Pancreas (tissue), 10 donors: ENCODE data around the gene EVI2B. TPM values are rescaled to one million over a fixed set of nuclear protein-coding genes. Genes with fewer than 3 reads are reported as not detected.

Experiments
- ATAC-seq, 4 donors: fragments of 200-7000 bp; cut with Tn5 transposase; one replicate each; pipeline versions ENCODE4 v1.8.0 to v1.9.1; 2020; ENCODE audit warnings: mild to moderate bottlenecking in 4 of 4, moderate library complexity in 4 of 4
- DNase-seq, 6 donors: peaks; one replicate each; pipeline ENCODE4 v3.0.0-alpha.2; 2020
- FAIRE-seq: peaks from 2 replicates; lab custom pipeline; 2012; peaks lifted over from hg19 to GRCh38; lab: Jason Lieb, UNC
- H3K27ac ChIP-seq, 4 donors: fragments of 200-600 bp; sonication (generic); 1 replicate in 3 of 4; 2 replicates in 1 of 4; pipeline versions ENCODE4 v1.5.0 to v1.8.0; 2020
- H3K27me3 ChIP-seq, 4 donors: fragments of 200-600 bp; one replicate each; pipeline ENCODE4 v1.8.0; 2021
- H3K36me3 ChIP-seq, 3 donors: fragments of 200-600 bp; sonication (generic) in 1 of 3; one replicate each; pipeline versions ENCODE4 v1.5.0 to v1.8.0; 2020 to 2021
- H3K4me1 ChIP-seq, 3 donors: fragments of 200-600 bp; one replicate each; pipeline ENCODE4 v1.8.0; 2021
- H3K4me3 ChIP-seq, 4 donors: fragments of 200-600 bp; sonication (generic) in 2 of 4; one replicate each; pipeline versions ENCODE4 v1.5.0 to v1.8.0; 2020 to 2021
- H3K9me3 ChIP-seq, 4 donors: fragments of 200-600 bp; one replicate each; pipeline ENCODE4 v1.8.0; 2021
- CTCF ChIP-seq, 4 donors: fragments of 200-600 bp; sonication (generic) in 3 of 4; IDR thresholded peaks; one replicate each; pipeline versions ENCODE4 v1.5.0 to v1.8.0; 2021; ENCODE audit warnings: antibody characterized with exemption in 4 of 4
- WGBS, 2 donors: extraction: QIAGEN DNeasy Blood & Tissue Kit; methylation state at CpG; one replicate each; pipeline ENCODE4 v1.1.7; 2013; 5-methylcytosine and 5-hydroxymethylcytosine counted together
- intact Hi-C, 3 donors: fragments of 100-400 bp; cut with DNase I; formaldehyde crosslinking; loops; one replicate each; pipeline versions ENCODE4 v1.11.1 to v1.14.2; 2022
- polyA plus RNA-seq, 2 donors: library from polyadenylated mRNA; stranded (reverse); fragments of 200-250 nt; gene quantifications; one replicate each; pipeline ENCODE4 v1.2.3, GENCODE V29; 2013
- total RNA-seq, 6 donors: library from RNA; stranded (reverse); fragmentation: NEBNext Ultra II Directional in 4 of 6; extraction: Animal tissue kit (Norgen Biotek cat#: 25700) in 4 of 6; gene quantifications; one replicate each; pipeline versions ENCODE4 v1.2.1 to v1.2.4, GENCODE V29; 2021 to 2023
- donor health status: healthy with polysubstance abuse.
- donor health status: DM: no; HTN: no; CAD: no; lungs with moderate emphysema.
- donor health status: DM: no; HTN: no; CAD: no.
- donor health status: control.
- donor health status: control.
- donor health status: Bipolar disorder and iron deficiency.
- donor health status: DM: yes; HTN: yes; CAD: no.
- donor health status: DM: no; HTN: no; CAD: no.
- donor health status: DM: no; HTN: no; CAD: no.
- donor health status: DM: yes; HTN: yes; CAD: no.

EVI2B gene
- total and polyA plus RNA-seq, 8 donors = 0.12 to 10.7 (median 0.94) TPM

GRCh38 chr17:31261601-31262000 is 52.3 kb downstream of the EVI2B start:
- no peak for FAIRE-seq
- intact Hi-C loops = no loop called here
- no peaks in the 10 kb centered on the region for H3K4me1 ChIP-seq
- no peak for TF ChIP-seq CTCF (IDR thresholded peaks at IDR 0.05)
- no peak for DNase-seq
- H3K36me3 ChIP-seq = peaks cover 0 to 32% (median 0%) of the 10 kb centered on the region in 3 donors
- ATAC-seq = no peak
- no peak overlapping the region for H3K4me3 ChIP-seq
- H3K27ac ChIP-seq = no peak overlapping the region
- H3K9me3 ChIP-seq = no peaks in the 10 kb centered on the region
- H3K27me3 ChIP-seq = no peaks in the 10 kb centered on the region
- 46 to 58% methylated on average over 1 of the region's 1 CpG for WGBS, 2 donors

GRCh38 chr17:31260151-31260550 is 53.7 kb downstream of the EVI2B start:
- Histone ChIP-seq H3K27me3 (no peaks in the 10 kb centered on the region), H3K4me1 (no peaks in the 10 kb centered on the region), H3K9me3 (no peaks in the 10 kb centered on the region), H3K27ac (no peak overlapping the region), H3K36me3 (peaks cover 0 to 18% (median 0%) of the 10 kb centered on the region in 3 donors), H3K4me3 (no peak overlapping the region)
- WGBS, 2 donors = 96% methylated on average over 3 of the region's 3 CpGs
- no peak for TF ChIP-seq CTCF (IDR thresholded peaks at IDR 0.05)
- FAIRE-seq (no peak), ATAC-seq (no peak), DNase-seq (no peak)
- intact Hi-C loops = no loop called here

- H3K4me1 ChIP-seq = no peaks in the 10 kb centered on the region
- DNase-seq = no peak
- no peak for TF ChIP-seq CTCF (IDR thresholded peaks at IDR 0.05)
- H3K4me3 ChIP-seq = no peak overlapping the region
- H3K9me3 ChIP-seq = no peaks in the 10 kb centered on the region
- no peak for ATAC-seq
- peaks cover 0 to 14% (median 0%) of the 10 kb centered on the region in 3 donors for H3K36me3 ChIP-seq
- WGBS, 2 donors = 88 to 91% methylated on average over 3 of the region's 3 CpGs
- intact Hi-C loops = no loop called here
- no peak overlapping the region for H3K27ac ChIP-seq
- H3K27me3 ChIP-seq = no peaks in the 10 kb centered on the region
- FAIRE-seq = no peak
Measured at GRCh38 chr17:31256936-31257335, 56.9 kb downstream of the EVI2B start.

GRCh38 chr17:31254654-31255053 is 59.2 kb downstream of the EVI2B start:
- DNase-seq (no peak), FAIRE-seq (no peak), ATAC-seq (no peak)

More at GRCh38 chr17:31254654-31255053, 59.2 kb downstream of the EVI2B start:
- Histone ChIP-seq H3K4me3 (no peak overlapping the region), H3K27me3 (no peaks in the 10 kb centered on the region), H3K27ac (no peak overlapping the region), H3K9me3 (no peaks in the 10 kb centered on the region), H3K36me3 (peaks cover 0 to 11% (median 0%) of the 10 kb centered on the region in 3 donors), H3K4me1 (no peaks in the 10 kb centered on the region)
- intact Hi-C loops = no loop called here
- WGBS, 2 donors = 89 to 96% methylated on average over 2 of the region's 2 CpGs
- TF ChIP-seq CTCF (IDR thresholded peaks at IDR 0.05) = no peak

Other genes with a start within 250 kb of the EVI2B start
- gene NF1, start 219.1 kb downstream of the EVI2B start, total RNA-seq = 10 to 100 TPM; 22.9 to 38.4 (median 30.2) TPM
- 10 to 100 TPM in 1 of 2 donors, 1 to 10 TPM in 1; 6.6 to 11.2 TPM for gene NF1, start 219.1 kb downstream of the EVI2B start, polyA plus RNA-seq
- under 1 TPM in 1 of 6 donors, not detected in 5; 0.34 TPM for gene OMG, start 16.8 kb downstream of the EVI2B start, total RNA-seq
- gene OMG, start 16.8 kb downstream of the EVI2B start, polyA plus RNA-seq = under 1 TPM; 0.27 to 0.38 TPM
- gene EVI2A, start 7.6 kb upstream of the EVI2B start, total RNA-seq = 1 to 10 TPM in 3 of 6 donors, under 1 TPM in 3; 0.20 to 8.5 (median 0.95) TPM
- gene EVI2A, start 7.6 kb upstream of the EVI2B start, polyA plus RNA-seq = under 1 TPM; 0.61 to 0.99 TPM
- 10 to 100 TPM; 22.6 to 42.7 (median 26.6) TPM for gene RAB11FIP4, start 77.6 kb upstream of the EVI2B start, total RNA-seq
- 10 to 100 TPM in 1 of 2 donors, 1 to 10 TPM in 1; 6.5 to 10.4 TPM for gene RAB11FIP4, start 77.6 kb upstream of the EVI2B start, polyA plus RNA-seq